Neuronal stem cell (in vitro differentiated cells): ENCODE results near the gene EHMT2.

Source experiments
- DNase-seq: peaks from one replicate; pipeline ENCODE4 v3.0.0-alpha.2; 2013; ENCODE audit warnings: low spot score
- H2AFZ ChIP-seq: one replicate; pipeline ENCODE4 v1.6.1; 2013; ENCODE audit warnings: mild to moderate bottlenecking, low read length, inconsistent platforms
- H2AK5ac ChIP-seq: 2 replicates; pipeline ENCODE4 v1.6.1; 2013; ENCODE audit warnings: low read depth, mild to moderate bottlenecking, inconsistent platforms, low read length, moderate library complexity, mixed read lengths
- H2BK120ac ChIP-seq: 2 replicates; pipeline ENCODE4 v1.6.1; 2013; ENCODE audit warnings: low read depth, mild to moderate bottlenecking, inconsistent platforms, low read length, moderate library complexity, mixed read lengths
- H2BK12ac ChIP-seq: one replicate; pipeline ENCODE4 v1.6.1; 2013; ENCODE audit warnings: low read length, inconsistent platforms
- H2BK15ac ChIP-seq: 2 replicates; pipeline ENCODE4 v1.6.1; 2013; ENCODE audit warnings: mild to moderate bottlenecking, low read length, inconsistent platforms, mixed read lengths
- H2BK5ac ChIP-seq: one replicate; pipeline ENCODE4 v1.6.1; 2013; ENCODE audit warnings: inconsistent platforms, mild to moderate bottlenecking, low read length, moderate library complexity
- H3K14ac ChIP-seq: one replicate; pipeline ENCODE4 v1.6.1; 2013; ENCODE audit warnings: low read length, inconsistent platforms
- H3K18ac ChIP-seq: 2 replicates; pipeline ENCODE4 v1.6.1; 2013; ENCODE audit warnings: low read length, inconsistent platforms
- H3K23ac ChIP-seq: 2 replicates; pipeline ENCODE4 v1.6.1; 2013; ENCODE audit warnings: low read depth, mild to moderate bottlenecking, mixed read lengths, low read length, inconsistent platforms; ENCODE audit not compliant: poor library complexity
- H3K27ac ChIP-seq: replicated peaks from 3 replicates; pipeline ENCODE4 v1.5.1; 2013; ENCODE audit warnings: low read length, inconsistent platforms
- H3K27me3 ChIP-seq, 3 experiments: 2 replicates each; pipeline ENCODE4 v1.6.1; 2013; ENCODE audit warnings: low read length in 3 of 3, mild to moderate bottlenecking in 2 of 3, inconsistent platforms in 1 of 3, low read depth in 1 of 3, mixed read lengths in 1 of 3, moderate library complexity in 1 of 3; ENCODE audit not compliant: control insufficient read depth in 3 of 3, insufficient read depth in 3 of 3
- H3K36me3 ChIP-seq, 2 donors: replicated peaks in 1 of 2; 2 replicates each; pipeline ENCODE4 v1.6.1; 2013; ENCODE audit warnings: low read length in 2 of 2; ENCODE audit not compliant: control insufficient read depth in 2 of 2, insufficient read depth in 2 of 2
- H3K4ac ChIP-seq: 2 replicates; pipeline ENCODE4 v1.6.1; 2013; ENCODE audit warnings: inconsistent platforms, mild to moderate bottlenecking, low read length, moderate library complexity
- H3K4me1 ChIP-seq, 2 donors: 1 replicate in 1 of 2; 2 replicates in 1 of 2; pipeline ENCODE4 v1.6.1; 2013; ENCODE audit warnings: low read length in 2 of 2, low read depth in 1 of 2; ENCODE audit not compliant: control insufficient read depth in 2 of 2, insufficient read depth in 1 of 2
- H3K4me2 ChIP-seq: one replicate; pipeline ENCODE4 v1.6.1; 2013; ENCODE audit warnings: mild to moderate bottlenecking, low read length, inconsistent platforms; ENCODE audit not compliant: insufficient read depth, poor library complexity, severe bottlenecking
- H3K4me3 ChIP-seq, 2 donors: 2 replicates each; pipeline ENCODE4 v1.5.1; 2013; ENCODE audit warnings: low read length in 2 of 2, mild to moderate bottlenecking in 2 of 2, inconsistent platforms in 1 of 2, moderate library complexity in 1 of 2
- H3K79me1 ChIP-seq: one replicate; pipeline ENCODE4 v1.6.1; 2013; ENCODE audit warnings: low read depth, mild to moderate bottlenecking, inconsistent platforms, low read length, moderate library complexity
- H3K9ac ChIP-seq: one replicate; pipeline ENCODE4 v1.6.1; 2013; ENCODE audit warnings: mild to moderate bottlenecking, low read depth, low read length, inconsistent platforms; ENCODE audit not compliant: poor library complexity
- H3K9me3 ChIP-seq, 2 donors: replicated peaks in 1 of 2; 2 replicates each; pipeline versions ENCODE3 to v1.6.1; 2013; ENCODE audit warnings: low read length in 2 of 2, mild to moderate bottlenecking in 2 of 2, inconsistent platforms in 1 of 2, low read depth in 1 of 2, mixed read lengths in 1 of 2, moderate library complexity in 1 of 2; ENCODE audit not compliant: control insufficient read depth in 2 of 2, insufficient read depth in 1 of 2
- H4K8ac ChIP-seq: one replicate; pipeline ENCODE4 v1.6.1; 2013; ENCODE audit warnings: low read depth, mild to moderate bottlenecking, inconsistent platforms, low read length, moderate library complexity
- H4K91ac ChIP-seq: one replicate; pipeline ENCODE4 v1.6.1; 2013; ENCODE audit warnings: low read length, low read depth, mild to moderate bottlenecking, inconsistent platforms; ENCODE audit not compliant: poor library complexity
- WGBS, 2 donors: extraction: QIAGEN DNeasy Blood & Tissue Kit; methylation state at CpG; one replicate each; pipeline ENCODE4 v1.1.7; 2013; ENCODE audit warnings: missing lambda C conversion rate in 2 of 2, mixed read lengths in 1 of 2; ENCODE audit not compliant: insufficient read length in 2 of 2, insufficient replicate concordance in 1 of 2; ENCODE audit errors: extremely low coverage in 2 of 2; 5-methylcytosine and 5-hydroxymethylcytosine counted together

The EHMT2 gene

GRCh38 chr6:31889331-31889972 lies 8.0 kb downstream of the EHMT2 start:
- no peak overlapping the region for H3K23ac ChIP-seq
- H3K36me3 ChIP-seq = peaks cover 65 to 93% of the 10 kb centered on the region in 2 donors
- H3K4ac ChIP-seq = no peak overlapping the region
- H3K27me3 ChIP-seq = no peaks in the 10 kb centered on the region
- no peak overlapping the region for H3K9ac ChIP-seq
- H2BK12ac ChIP-seq = no peak overlapping the region
- H2AK5ac ChIP-seq = no peak overlapping the region
- H4K8ac ChIP-seq = no peak overlapping the region
- H3K14ac ChIP-seq = no peak overlapping the region
- no peak overlapping the region for H2BK5ac ChIP-seq
- H3K9me3 ChIP-seq = peaks cover 0 to 2% of the 10 kb centered on the region in 2 donors
- H2BK15ac ChIP-seq = no peak overlapping the region
- H3K4me3 ChIP-seq = no peak overlapping the region
- DNase-seq = no peak
- H3K4me2 ChIP-seq = no peak overlapping the region
- H3K27ac ChIP-seq = no peak overlapping the region
- H3K79me1 ChIP-seq = peaks cover 13% of the 10 kb centered on the region
- no peak overlapping the region for H4K91ac ChIP-seq
- H3K18ac ChIP-seq = no peak overlapping the region
- WGBS, 2 donors = no CpG with 5 or more reads among the region's 3 CpGs
- H3K4me1 ChIP-seq = no peaks in the 10 kb centered on the region
- H2AFZ ChIP-seq = no peak overlapping the region
- no peak overlapping the region for H2BK120ac ChIP-seq

GRCh38 chr6:31888276-31889258 lies 8.9 kb downstream of the EHMT2 start:
- H2BK12ac ChIP-seq = no peak overlapping the region
- no peak overlapping the region for H3K4ac ChIP-seq
- no peak overlapping the region for H2BK15ac ChIP-seq
- H3K27me3 ChIP-seq = no peaks in the 10 kb centered on the region
- no CpG with 5 or more reads among the region's 43 CpGs for WGBS, 2 donors
- no peak overlapping the region for H2AK5ac ChIP-seq
- peak overlapping the region; percentile 17 for H3K18ac ChIP-seq
- no peak overlapping the region for H2AFZ ChIP-seq
- peak overlapping the region; percentile 82 for H3K14ac ChIP-seq
- peak overlapping the region; percentile 66 for H2BK5ac ChIP-seq
- peak overlapping the region; percentile 81 for H2BK120ac ChIP-seq
- peaks cover 0 to 2% of the 10 kb centered on the region in 2 donors for H3K9me3 ChIP-seq
- H3K23ac ChIP-seq = peak overlapping the region; percentile 47
- peak overlapping the region in 1 of 2 donors; percentile 69 for H3K4me3 ChIP-seq
- no peaks in the 10 kb centered on the region for H3K4me1 ChIP-seq
- H4K8ac ChIP-seq = peak overlapping the region; percentile 65
- H3K4me2 ChIP-seq = no peak overlapping the region
- H3K79me1 ChIP-seq = peaks cover 13% of the 10 kb centered on the region
- no peak overlapping the region for H4K91ac ChIP-seq
- H3K9ac ChIP-seq = peak overlapping the region; percentile 70
- DNase-seq = no peak
- H3K36me3 ChIP-seq = peaks cover 70 to 93% of the 10 kb centered on the region in 2 donors
- H3K27ac ChIP-seq = no peak overlapping the region

GRCh38 chr6:31887173-31888007 lies 10.1 kb downstream of the EHMT2 start:
- H3K18ac ChIP-seq = no peak overlapping the region
- no peak overlapping the region for H3K4me2 ChIP-seq
- peaks cover 13% of the 10 kb centered on the region for H3K79me1 ChIP-seq
- no peak overlapping the region for H2BK5ac ChIP-seq
- H2AK5ac ChIP-seq = no peak overlapping the region
- no peak overlapping the region for H4K8ac ChIP-seq
- no peak overlapping the region for H3K14ac ChIP-seq
- H3K9ac ChIP-seq = no peak overlapping the region
- no peak overlapping the region for H2BK120ac ChIP-seq
- no peak for DNase-seq
- no peak overlapping the region for H4K91ac ChIP-seq
- H3K27ac ChIP-seq = no peak overlapping the region
- H2BK15ac ChIP-seq = no peak overlapping the region
- no peaks in the 10 kb centered on the region for H3K4me1 ChIP-seq
- peaks cover 0 to 2% of the 10 kb centered on the region in 2 donors for H3K9me3 ChIP-seq
- no peak overlapping the region for H2BK12ac ChIP-seq
- H3K23ac ChIP-seq = no peak overlapping the region
- no CpG with 5 or more reads among the region's 19 CpGs for WGBS, 2 donors
- H2AFZ ChIP-seq = no peak overlapping the region
- H3K4ac ChIP-seq = no peak overlapping the region
- H3K4me3 ChIP-seq = no peak overlapping the region
- no peaks in the 10 kb centered on the region for H3K27me3 ChIP-seq
- peaks cover 71 to 93% of the 10 kb centered on the region in 2 donors for H3K36me3 ChIP-seq
